ENCODE measurements around the gene NOTCH2.

NOTCH2 gene

GRCh38 chr1:119908661-119909060 is 160.8 kb downstream of the NOTCH2 start (continued):
- TF ChIP-seq, protein P1, sequence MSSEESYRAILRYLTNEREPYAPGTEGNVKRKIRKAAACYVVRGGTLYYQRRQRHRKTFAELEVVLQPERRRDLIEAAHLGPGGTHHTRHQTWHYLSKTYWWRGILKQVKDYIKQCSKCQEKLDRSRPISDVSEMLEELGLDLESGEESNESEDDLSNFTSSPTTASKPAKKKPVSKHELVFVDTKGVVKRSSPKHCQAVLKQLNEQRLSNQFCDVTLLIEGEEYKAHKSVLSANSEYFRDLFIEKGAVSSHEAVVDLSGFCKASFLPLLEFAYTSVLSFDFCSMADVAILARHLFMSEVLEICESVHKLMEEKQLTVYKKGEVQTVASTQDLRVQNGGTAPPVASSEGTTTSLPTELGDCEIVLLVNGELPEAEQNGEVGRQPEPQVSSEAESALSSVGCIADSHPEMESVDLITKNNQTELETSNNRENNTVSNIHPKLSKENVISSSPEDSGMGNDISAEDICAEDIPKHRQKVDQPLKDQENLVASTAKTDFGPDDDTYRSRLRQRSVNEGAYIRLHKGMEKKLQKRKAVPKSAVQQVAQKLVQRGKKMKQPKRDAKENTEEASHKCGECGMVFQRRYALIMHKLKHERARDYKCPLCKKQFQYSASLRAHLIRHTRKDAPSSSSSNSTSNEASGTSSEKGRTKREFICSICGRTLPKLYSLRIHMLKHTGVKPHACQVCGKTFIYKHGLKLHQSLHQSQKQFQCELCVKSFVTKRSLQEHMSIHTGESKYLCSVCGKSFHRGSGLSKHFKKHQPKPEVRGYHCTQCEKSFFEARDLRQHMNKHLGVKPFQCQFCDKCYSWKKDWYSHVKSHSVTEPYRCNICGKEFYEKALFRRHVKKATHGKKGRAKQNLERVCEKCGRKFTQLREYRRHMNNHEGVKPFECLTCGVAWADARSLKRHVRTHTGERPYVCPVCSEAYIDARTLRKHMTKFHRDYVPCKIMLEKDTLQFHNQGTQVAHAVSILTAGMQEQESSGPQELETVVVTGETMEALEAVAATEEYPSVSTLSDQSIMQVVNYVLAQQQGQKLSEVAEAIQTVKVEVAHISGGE (tag by site-specific recombination; conservative IDR thresholded peaks at IDR 0.05; ENCODE audit: low read depth), result no peak

- TF ChIP-seq ZNF776 (tag by site-specific recombination; IDR thresholded peaks at IDR 0.05; ENCODE audit: borderline replicate concordance), result no peak
- no peak for TF ChIP-seq REST (tag by site-specific recombination; IDR thresholded peaks at IDR 0.05)
- no peak for TF ChIP-seq ZNF366 (tag by site-specific recombination; conservative IDR thresholded peaks at IDR 0.05)
- TF ChIP-seq ZNF37A (tag by site-specific recombination; IDR thresholded peaks at IDR 0.05), result no peak
- no peak for TF ChIP-seq ZBTB17 (tag by site-specific recombination; IDR thresholded peaks at IDR 0.05)
- no peak for TF ChIP-seq ZNF140 (tag by site-specific recombination; IDR thresholded peaks at IDR 0.05)
- TF ChIP-seq ZSCAN18 (tag by site-specific recombination; IDR thresholded peaks at IDR 0.05), result no peak
- TF ChIP-seq ZNF555 (tag by site-specific recombination; conservative IDR thresholded peaks at IDR 0.05), result no peak
- no peak for TF ChIP-seq ZNF600 (tag by site-specific recombination; IDR thresholded peaks at IDR 0.05)
- TF ChIP-seq ZNF658 (tag by site-specific recombination; IDR thresholded peaks at IDR 0.05), result no peak
- TF ChIP-seq OVOL3 (tag by site-specific recombination; IDR thresholded peaks at IDR 0.05), result no peak
- TF ChIP-seq, protein P2, sequence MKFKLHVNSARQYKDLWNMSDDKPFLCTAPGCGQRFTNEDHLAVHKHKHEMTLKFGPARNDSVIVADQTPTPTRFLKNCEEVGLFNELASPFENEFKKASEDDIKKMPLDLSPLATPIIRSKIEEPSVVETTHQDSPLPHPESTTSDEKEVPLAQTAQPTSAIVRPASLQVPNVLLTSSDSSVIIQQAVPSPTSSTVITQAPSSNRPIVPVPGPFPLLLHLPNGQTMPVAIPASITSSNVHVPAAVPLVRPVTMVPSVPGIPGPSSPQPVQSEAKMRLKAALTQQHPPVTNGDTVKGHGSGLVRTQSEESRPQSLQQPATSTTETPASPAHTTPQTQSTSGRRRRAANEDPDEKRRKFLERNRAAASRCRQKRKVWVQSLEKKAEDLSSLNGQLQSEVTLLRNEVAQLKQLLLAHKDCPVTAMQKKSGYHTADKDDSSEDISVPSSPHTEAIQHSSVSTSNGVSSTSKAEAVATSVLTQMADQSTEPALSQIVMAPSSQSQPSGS (tag by site-specific recombination; IDR thresholded peaks at IDR 0.05; ENCODE audit: low read depth), result no peak
- no peak for TF ChIP-seq ZNF175 (tag by site-specific recombination; IDR thresholded peaks at IDR 0.05)
- TF ChIP-seq, protein P3, sequence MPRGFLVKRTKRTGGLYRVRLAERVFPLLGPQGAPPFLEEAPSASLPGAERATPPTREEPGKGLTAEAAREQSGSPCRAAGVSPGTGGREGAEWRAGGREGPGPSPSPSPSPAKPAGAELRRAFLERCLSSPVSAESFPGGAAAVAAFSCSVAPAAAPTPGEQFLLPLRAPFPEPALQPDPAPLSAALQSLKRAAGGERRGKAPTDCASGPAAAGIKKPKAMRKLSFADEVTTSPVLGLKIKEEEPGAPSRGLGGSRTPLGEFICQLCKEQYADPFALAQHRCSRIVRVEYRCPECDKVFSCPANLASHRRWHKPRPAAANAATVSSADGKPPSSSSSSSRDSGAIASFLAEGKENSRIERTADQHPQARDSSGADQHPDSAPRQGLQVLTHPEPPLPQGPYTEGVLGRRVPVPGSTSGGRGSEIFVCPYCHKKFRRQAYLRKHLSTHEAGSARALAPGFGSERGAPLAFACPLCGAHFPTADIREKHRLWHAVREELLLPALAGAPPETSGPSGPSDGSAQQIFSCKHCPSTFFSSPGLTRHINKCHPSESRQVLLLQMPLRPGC (tag by site-specific recombination; IDR thresholded peaks at IDR 0.05), result no peak
- Histone ChIP-seq H3K9me3 (ENCODE audit: control insufficient read depth, insufficient read depth, low read depth, low read length) (no peaks in the 10 kb centered on the region), H3K36me3 (ENCODE audit: control insufficient read depth in 2 of 2, insufficient read depth in 1 of 2, low read length in 2 of 2) (peaks cover 0 to 3% of the 10 kb centered on the region in 2 experiments; a peak in 1 of 3 replicates), H3K27ac (ENCODE audit: extremely low read depth, low read depth, low read length) (no peak overlapping the region), H3K4me1 (ENCODE audit: control insufficient read depth, insufficient read depth, low read length) (no peaks in the 10 kb centered on the region), H3K4me3 (ENCODE audit: low read depth, low read length) (no peak overlapping the region)
- CTCF ChIA-PET, result interaction anchor here (0.6 kb wide), 1 partner anchor 31 kb away, joined by 4 read pairs; no protein-coding TSS in a partner anchor
- POLR2A ChIA-PET, result no interaction called here
Observed at GRCh38 chr1:119906927-119907652, 162.4 kb downstream of the NOTCH2 start.
